PFSK-1 (cell line): ENCODE results near the gene DOCK4.

Source experiments
- FOXP2 ChIP-seq: optimal IDR thresholded peaks from 2 replicates; pipeline ENCODE3; 2011; ENCODE audit warnings: borderline replicate concordance, control low read depth, inconsistent platforms; ENCODE audit not compliant: insufficient read depth; ENCODE audit errors: extremely low read length, extremely low read depth
- POLR2AphosphoS5 ChIP-seq: IDR thresholded peaks from 2 replicates; pipeline ENCODE4 v1.6.1; 2012; ENCODE audit warnings: low read depth, mild to moderate bottlenecking, control low read depth, low read length, moderate library complexity
- SIN3A ChIP-seq: IDR thresholded peaks from 2 replicates; pipeline ENCODE4 v1.6.1; 2012; ENCODE audit warnings: mild to moderate bottlenecking, low read length, moderate library complexity, borderline replicate concordance; ENCODE audit not compliant: insufficient read depth
- TAF1 ChIP-seq: IDR thresholded peaks from 2 replicates; pipeline ENCODE4 v1.6.1; 2012; ENCODE audit warnings: low read length, control low read depth, borderline replicate concordance; ENCODE audit not compliant: insufficient read depth
- TF ChIP-seq, protein P1 (sequence below), 2 experiments: IDR thresholded peaks; 2 replicates each; pipeline versions ENCODE4 v1.6.1 to v1.8.0; 2011 to 2012; ENCODE audit warnings: low read depth in 2 of 2, low read length in 2 of 2, control low read depth in 1 of 2, inconsistent platforms in 1 of 2, mild to moderate bottlenecking in 1 of 2, moderate library complexity in 1 of 2; ENCODE audit not compliant: insufficient read depth in 1 of 2

DOCK4 gene

GRCh38 chr7:112064627-112065385, 141.4 kb downstream of the DOCK4 start:
- TF ChIP-seq SIN3A (no peak), TAF1 (no peak), POLR2AphosphoS5 (no peak), FOXP2 (no peak)
- TF ChIP-seq, protein P1, sequence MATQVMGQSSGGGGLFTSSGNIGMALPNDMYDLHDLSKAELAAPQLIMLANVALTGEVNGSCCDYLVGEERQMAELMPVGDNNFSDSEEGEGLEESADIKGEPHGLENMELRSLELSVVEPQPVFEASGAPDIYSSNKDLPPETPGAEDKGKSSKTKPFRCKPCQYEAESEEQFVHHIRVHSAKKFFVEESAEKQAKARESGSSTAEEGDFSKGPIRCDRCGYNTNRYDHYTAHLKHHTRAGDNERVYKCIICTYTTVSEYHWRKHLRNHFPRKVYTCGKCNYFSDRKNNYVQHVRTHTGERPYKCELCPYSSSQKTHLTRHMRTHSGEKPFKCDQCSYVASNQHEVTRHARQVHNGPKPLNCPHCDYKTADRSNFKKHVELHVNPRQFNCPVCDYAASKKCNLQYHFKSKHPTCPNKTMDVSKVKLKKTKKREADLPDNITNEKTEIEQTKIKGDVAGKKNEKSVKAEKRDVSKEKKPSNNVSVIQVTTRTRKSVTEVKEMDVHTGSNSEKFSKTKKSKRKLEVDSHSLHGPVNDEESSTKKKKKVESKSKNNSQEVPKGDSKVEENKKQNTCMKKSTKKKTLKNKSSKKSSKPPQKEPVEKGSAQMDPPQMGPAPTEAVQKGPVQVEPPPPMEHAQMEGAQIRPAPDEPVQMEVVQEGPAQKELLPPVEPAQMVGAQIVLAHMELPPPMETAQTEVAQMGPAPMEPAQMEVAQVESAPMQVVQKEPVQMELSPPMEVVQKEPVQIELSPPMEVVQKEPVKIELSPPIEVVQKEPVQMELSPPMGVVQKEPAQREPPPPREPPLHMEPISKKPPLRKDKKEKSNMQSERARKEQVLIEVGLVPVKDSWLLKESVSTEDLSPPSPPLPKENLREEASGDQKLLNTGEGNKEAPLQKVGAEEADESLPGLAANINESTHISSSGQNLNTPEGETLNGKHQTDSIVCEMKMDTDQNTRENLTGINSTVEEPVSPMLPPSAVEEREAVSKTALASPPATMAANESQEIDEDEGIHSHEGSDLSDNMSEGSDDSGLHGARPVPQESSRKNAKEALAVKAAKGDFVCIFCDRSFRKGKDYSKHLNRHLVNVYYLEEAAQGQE (IDR thresholded peaks at IDR 0.05; ENCODE audit: insufficient read depth in 1 of 2, low read depth in 2 of 2, low read length in 2 of 2), result no peak

DNA sequence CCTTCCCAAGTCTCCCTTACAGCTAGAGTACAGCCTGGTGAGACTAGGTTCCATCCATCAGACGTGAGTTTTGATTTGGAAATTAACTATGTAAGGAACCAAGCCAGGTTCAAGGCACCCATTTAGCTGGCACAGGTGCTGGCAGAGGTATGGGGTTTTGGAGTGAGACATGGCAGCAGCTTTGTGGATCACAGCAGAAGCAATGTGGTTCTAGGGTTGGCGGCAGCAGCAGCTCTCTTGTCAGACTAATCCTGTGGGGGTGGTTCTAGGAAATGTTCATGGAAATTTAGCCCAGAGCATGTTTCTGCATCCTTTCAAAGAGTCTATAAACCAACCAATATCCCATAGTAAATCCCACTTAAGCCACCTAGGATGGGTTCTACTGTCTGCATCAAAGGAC, 142.2 kb downstream of the DOCK4 start:
- no peak for TF ChIP-seq TAF1
- TF ChIP-seq FOXP2, result no peak
- no peak for TF ChIP-seq SIN3A
- no peak for TF ChIP-seq POLR2AphosphoS5
- TF ChIP-seq, protein P1 (IDR thresholded peaks at IDR 0.05; ENCODE audit: insufficient read depth in 1 of 2, low read depth in 2 of 2, low read length in 2 of 2), result no peak

- no peak for TF ChIP-seq POLR2AphosphoS5
- no peak for TF ChIP-seq SIN3A
- TF ChIP-seq TAF1, result no peak
- TF ChIP-seq, protein P1 (IDR thresholded peaks at IDR 0.05; ENCODE audit: insufficient read depth in 1 of 2, low read depth in 2 of 2, low read length in 2 of 2), result no peak
- no peak for TF ChIP-seq FOXP2
Measured at GRCh38 chr7:112061051-112061450, 145.1 kb downstream of the DOCK4 start.

- TF ChIP-seq FOXP2, result no peak
- TF ChIP-seq SIN3A, result no peak
- TF ChIP-seq POLR2AphosphoS5, result no peak
- TF ChIP-seq TAF1, result no peak
- TF ChIP-seq, protein P1 (IDR thresholded peaks at IDR 0.05; ENCODE audit: insufficient read depth in 1 of 2, low read depth in 2 of 2, low read length in 2 of 2), result no peak
Measured at GRCh38 chr7:112060625-112061024, 145.6 kb downstream of the DOCK4 start.

DNA sequence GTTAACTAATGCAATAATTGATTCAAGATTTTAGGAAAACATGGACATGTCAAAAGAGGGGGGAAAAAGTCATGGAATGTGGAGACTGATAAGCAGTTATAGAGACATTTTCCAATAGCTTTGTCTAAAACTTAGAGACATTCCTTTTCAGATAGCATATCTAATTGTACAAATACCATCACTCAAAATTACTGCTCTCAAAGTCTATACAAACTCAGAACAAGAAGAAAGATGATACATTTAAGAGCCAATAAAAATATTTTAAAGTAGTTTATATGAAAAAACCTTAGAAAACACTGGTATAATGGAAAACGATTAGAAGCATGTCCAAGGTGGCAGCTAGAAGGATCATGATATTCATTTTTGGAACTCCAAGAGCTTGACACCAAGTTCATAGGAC, 146.5 kb downstream of the DOCK4 start:
- TF ChIP-seq POLR2AphosphoS5 (no peak), TAF1 (no peak), SIN3A (no peak)
- TF ChIP-seq, protein P1 (IDR thresholded peaks at IDR 0.05; ENCODE audit: insufficient read depth in 1 of 2, low read depth in 2 of 2, low read length in 2 of 2), result no peak
